Esophagus squamous epithelium (tissue), 4 donors: ENCODE results near the gene TMEM164.

Source experiments
- POLR2A ChIP-seq, 4 donors: fragments of 450-650 bp; IDR thresholded peaks; one replicate each; pipeline ENCODE4 v1.6.1; 2017; ENCODE audit warnings: antibody characterized with exemption in 4 of 4, mild to moderate bottlenecking in 4 of 4, moderate library complexity in 3 of 4
- TF ChIP-seq, protein P1 (sequence below), 6 experiments: fragments of 450-650 bp in 4 of 6; fragments of 200-600 bp in 2 of 6; sonication (generic) in 2 of 6; IDR thresholded peaks; one replicate each; pipeline ENCODE4 v1.5.1; 2016 to 2019; ENCODE audit warnings: antibody characterized with exemption in 6 of 6, mild to moderate bottlenecking in 4 of 6, moderate library complexity in 4 of 6

DNA sequence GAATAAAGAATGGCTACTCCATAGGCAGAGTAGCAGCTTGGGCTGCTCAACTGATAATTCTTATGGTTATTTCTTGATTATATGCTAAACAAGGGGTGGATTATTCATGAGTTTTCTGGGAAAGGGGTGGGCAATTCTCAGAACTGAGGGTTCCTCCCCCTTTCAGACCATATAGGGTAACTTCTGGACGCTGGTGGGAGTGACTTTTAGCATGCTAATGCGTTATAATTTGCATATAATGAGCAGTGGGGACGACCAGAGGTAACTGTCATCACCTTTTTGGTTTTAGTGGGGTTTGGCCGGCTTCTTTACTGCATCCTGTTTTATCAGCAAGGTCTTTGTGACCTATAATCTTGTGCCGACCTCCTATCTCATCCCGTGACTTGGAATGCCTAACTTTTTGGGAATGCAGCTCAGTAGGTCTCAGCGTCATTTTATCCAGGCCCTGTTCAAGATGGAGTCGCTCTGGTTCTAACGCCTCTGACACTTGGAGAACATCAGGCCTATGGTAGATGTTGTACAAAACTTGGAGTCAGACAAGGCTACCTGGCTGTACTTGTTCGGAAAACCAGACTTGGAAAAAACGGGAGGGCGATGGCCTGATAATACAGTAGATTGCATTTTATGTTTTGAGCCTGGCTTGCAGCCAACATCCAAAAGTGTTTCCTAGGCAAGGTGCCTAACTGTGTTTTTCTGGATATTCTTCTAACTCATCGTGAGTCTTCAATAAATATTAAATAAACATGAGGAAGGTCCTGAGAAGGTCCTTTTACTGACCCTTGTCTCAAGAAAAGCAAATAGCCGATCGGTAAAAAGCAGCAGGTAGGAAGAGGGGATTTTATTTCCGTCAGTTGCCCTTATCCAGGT is 1.8 kb upstream of the TMEM164 start:
- TF ChIP-seq, protein P1, sequence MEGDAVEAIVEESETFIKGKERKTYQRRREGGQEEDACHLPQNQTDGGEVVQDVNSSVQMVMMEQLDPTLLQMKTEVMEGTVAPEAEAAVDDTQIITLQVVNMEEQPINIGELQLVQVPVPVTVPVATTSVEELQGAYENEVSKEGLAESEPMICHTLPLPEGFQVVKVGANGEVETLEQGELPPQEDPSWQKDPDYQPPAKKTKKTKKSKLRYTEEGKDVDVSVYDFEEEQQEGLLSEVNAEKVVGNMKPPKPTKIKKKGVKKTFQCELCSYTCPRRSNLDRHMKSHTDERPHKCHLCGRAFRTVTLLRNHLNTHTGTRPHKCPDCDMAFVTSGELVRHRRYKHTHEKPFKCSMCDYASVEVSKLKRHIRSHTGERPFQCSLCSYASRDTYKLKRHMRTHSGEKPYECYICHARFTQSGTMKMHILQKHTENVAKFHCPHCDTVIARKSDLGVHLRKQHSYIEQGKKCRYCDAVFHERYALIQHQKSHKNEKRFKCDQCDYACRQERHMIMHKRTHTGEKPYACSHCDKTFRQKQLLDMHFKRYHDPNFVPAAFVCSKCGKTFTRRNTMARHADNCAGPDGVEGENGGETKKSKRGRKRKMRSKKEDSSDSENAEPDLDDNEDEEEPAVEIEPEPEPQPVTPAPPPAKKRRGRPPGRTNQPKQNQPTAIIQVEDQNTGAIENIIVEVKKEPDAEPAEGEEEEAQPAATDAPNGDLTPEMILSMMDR (IDR thresholded peaks at IDR 0.05), result no peak
- TF ChIP-seq POLR2A (IDR thresholded peaks at IDR 0.05), result no peak
